Neutrophil (primary cell): ENCODE measurements around the gene NEGR1.

Source experiments
- H3K27ac ChIP-seq: fragments of 200-600 bp; sonication (generic); 2 replicates; pipeline ENCODE4 v1.5.1; 2016; ENCODE audit warnings: mild to moderate bottlenecking, moderate library complexity
- H3K27me3 ChIP-seq: fragments of 200-600 bp; sonication (generic); 2 replicates; pipeline ENCODE4 v1.6.0; 2016; ENCODE audit warnings: mild to moderate bottlenecking
- H3K36me3 ChIP-seq: fragments of 200-600 bp; sonication (generic); 2 replicates; pipeline ENCODE4 v1.5.1; 2017
- H3K4me1 ChIP-seq, 2 experiments: fragments of 200-600 bp in 1 of 2; sonication (generic) in 1 of 2; 1 replicate in 1 of 2; 2 replicates in 1 of 2; pipeline versions ENCODE4 v1.5.1 to v1.6.1; 2013 to 2016; ENCODE audit warnings: low read depth in 1 of 2, low read length in 1 of 2, mild to moderate bottlenecking in 1 of 2, moderate library complexity in 1 of 2; ENCODE audit not compliant: control insufficient read depth in 1 of 2, insufficient read depth in 1 of 2
- H3K4me3 ChIP-seq, 2 experiments: fragments of 200-600 bp in 1 of 2; sonication (generic) in 1 of 2; 1 replicate in 1 of 2; 2 replicates in 1 of 2; pipeline ENCODE4 v1.5.1; 2013 to 2016; ENCODE audit warnings: low read depth in 1 of 2, low read length in 1 of 2, mild to moderate bottlenecking in 1 of 2, moderate library complexity in 1 of 2
- H3K9me3 ChIP-seq: fragments of 200-600 bp; sonication (generic); 2 replicates; pipeline ENCODE4 v1.5.1; 2016
- CTCF ChIP-seq: fragments of 200-600 bp; sonication (generic); IDR thresholded peaks from 2 replicates; pipeline ENCODE4 v1.5.1; 2016; ENCODE audit warnings: antibody characterized with exemption

NEGR1 gene

DNA sequence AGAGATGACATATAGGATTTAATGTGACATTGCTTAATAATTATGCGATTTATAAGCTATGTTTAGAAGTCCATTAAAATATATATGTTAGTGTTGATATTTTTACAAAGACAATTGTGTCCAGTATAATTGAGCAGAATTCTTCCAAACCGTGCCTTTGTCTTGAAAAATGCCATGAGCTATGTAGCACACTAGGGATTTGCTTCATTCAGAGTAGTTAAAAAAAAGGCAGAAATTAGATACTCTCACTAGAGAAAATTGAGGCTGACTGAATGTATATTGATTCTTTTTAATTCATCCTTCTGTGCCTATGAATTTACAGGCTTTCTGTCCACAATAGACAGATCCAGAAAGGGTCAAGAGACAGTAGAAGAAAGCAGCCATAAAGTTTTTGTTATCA lies 429.0 kb downstream of the NEGR1 start:
- no peak for TF ChIP-seq CTCF
- no peaks in the 10 kb centered on the region for H3K27me3 ChIP-seq
- H3K27ac ChIP-seq = no peak overlapping the region
- H3K9me3 ChIP-seq = no peaks in the 10 kb centered on the region
- no peaks in the 10 kb centered on the region for H3K4me1 ChIP-seq
- no peaks in the 10 kb centered on the region for H3K36me3 ChIP-seq
- H3K4me3 ChIP-seq = no peak overlapping the region

DNA sequence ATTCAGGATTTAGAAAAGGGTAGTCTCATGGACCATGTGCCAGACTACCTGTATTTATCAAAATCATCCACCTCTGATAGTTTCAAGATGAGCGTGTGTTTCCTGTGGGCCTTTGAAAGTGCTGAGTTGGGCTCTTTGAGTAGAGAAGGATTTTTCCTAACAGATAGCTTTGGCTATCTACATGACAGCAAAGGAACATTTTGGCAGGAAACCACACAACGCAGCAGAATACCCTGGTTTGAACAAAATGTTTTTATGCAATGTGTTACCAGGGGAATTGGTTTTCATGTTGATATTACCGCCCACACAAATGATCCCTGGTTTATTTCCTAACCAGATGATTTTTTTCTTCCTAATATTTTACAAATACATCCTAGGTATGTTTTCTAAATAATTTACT lies 431.4 kb downstream of the NEGR1 start:
- H3K4me1 ChIP-seq = no peaks in the 10 kb centered on the region
- no peak for TF ChIP-seq CTCF
- H3K27me3 ChIP-seq = no peaks in the 10 kb centered on the region
- no peak overlapping the region for H3K27ac ChIP-seq
- no peaks in the 10 kb centered on the region for H3K9me3 ChIP-seq
- no peak overlapping the region for H3K4me3 ChIP-seq
- no peaks in the 10 kb centered on the region for H3K36me3 ChIP-seq

GRCh38 chr1:71850515-71850914 lies 431.8 kb downstream of the NEGR1 start:
- Histone ChIP-seq H3K36me3 (no peaks in the 10 kb centered on the region), H3K4me3 (no peak overlapping the region), H3K4me1 (no peaks in the 10 kb centered on the region), H3K9me3 (no peaks in the 10 kb centered on the region), H3K27me3 (no peaks in the 10 kb centered on the region), H3K27ac (no peak overlapping the region)
- TF ChIP-seq CTCF = no peak

DNA sequence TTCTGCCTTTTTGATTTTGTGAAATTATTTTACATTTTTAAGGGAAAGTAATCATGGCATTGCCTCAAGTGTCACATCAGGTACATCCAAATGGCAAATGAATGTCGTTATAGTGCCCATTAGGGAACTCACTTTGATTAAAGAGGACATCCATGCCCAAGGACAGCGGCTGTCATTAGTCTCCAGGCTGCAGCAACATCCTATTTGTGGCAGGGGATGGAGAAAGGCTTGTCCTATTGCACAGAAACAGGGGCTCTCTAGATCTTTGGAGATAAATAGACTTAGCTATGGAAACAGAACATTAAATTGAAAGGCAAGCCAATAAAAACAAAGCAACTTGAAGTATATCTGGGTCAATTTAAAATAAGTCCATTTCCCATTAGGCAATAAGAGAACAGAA lies 439.3 kb downstream of the NEGR1 start:
- Histone ChIP-seq H3K27me3 (no peaks in the 10 kb centered on the region), H3K27ac (no peak overlapping the region), H3K9me3 (no peaks in the 10 kb centered on the region), H3K36me3 (no peaks in the 10 kb centered on the region), H3K4me3 (no peak overlapping the region), H3K4me1 (no peaks in the 10 kb centered on the region)
- no peak for TF ChIP-seq CTCF

GRCh38 chr1:71839876-71840275 lies 442.5 kb downstream of the NEGR1 start:
- no peak overlapping the region for H3K4me3 ChIP-seq
- no peak overlapping the region for H3K27ac ChIP-seq
- TF ChIP-seq CTCF = no peak
- no peaks in the 10 kb centered on the region for H3K9me3 ChIP-seq
- H3K4me1 ChIP-seq = no peaks in the 10 kb centered on the region
- no peaks in the 10 kb centered on the region for H3K36me3 ChIP-seq
- no peaks in the 10 kb centered on the region for H3K27me3 ChIP-seq

- H3K36me3 ChIP-seq = no peaks in the 10 kb centered on the region
- no peaks in the 10 kb centered on the region for H3K4me1 ChIP-seq
- no peak for TF ChIP-seq CTCF
- no peak overlapping the region for H3K4me3 ChIP-seq
- H3K9me3 ChIP-seq = no peaks in the 10 kb centered on the region
- no peaks in the 10 kb centered on the region for H3K27me3 ChIP-seq
- H3K27ac ChIP-seq = no peak overlapping the region
These were observed 445.4 kb downstream of the NEGR1 start for GRCh38 chr1:71836904-71837303.
